ENCODE results near the gene MARVELD1. TPM values are rescaled to one million over a fixed set of nuclear protein-coding genes. Genes with fewer than 3 reads are reported as not detected.
A peak's percentile ranks its signal among the peaks of the same experiment; 100 is the strongest.

The MARVELD1 gene
- total and polyA plus RNA-seq, 2 of the 13 experiments (the other 11 are each of a cell fraction or from before 2014, with no cell fraction given) = not detected

- TF ChIP-seq, protein P1, sequence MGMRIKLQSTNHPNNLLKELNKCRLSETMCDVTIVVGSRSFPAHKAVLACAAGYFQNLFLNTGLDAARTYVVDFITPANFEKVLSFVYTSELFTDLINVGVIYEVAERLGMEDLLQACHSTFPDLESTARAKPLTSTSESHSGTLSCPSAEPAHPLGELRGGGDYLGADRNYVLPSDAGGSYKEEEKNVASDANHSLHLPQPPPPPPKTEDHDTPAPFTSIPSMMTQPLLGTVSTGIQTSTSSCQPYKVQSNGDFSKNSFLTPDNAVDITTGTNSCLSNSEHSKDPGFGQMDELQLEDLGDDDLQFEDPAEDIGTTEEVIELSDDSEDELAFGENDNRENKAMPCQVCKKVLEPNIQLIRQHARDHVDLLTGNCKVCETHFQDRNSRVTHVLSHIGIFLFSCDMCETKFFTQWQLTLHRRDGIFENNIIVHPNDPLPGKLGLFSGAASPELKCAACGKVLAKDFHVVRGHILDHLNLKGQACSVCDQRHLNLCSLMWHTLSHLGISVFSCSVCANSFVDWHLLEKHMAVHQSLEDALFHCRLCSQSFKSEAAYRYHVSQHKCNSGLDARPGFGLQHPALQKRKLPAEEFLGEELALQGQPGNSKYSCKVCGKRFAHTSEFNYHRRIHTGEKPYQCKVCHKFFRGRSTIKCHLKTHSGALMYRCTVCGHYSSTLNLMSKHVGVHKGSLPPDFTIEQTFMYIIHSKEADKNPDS (CRISPR knock-in tag; IDR thresholded peaks at IDR 0.05) = no peak
- peak; percentile 85 for TF ChIP-seq NR2F2 (IDR thresholded peaks at IDR 0.05; ENCODE audit: borderline replicate concordance, low read depth)
- no peak for TF ChIP-seq ZNF160 (CRISPR knock-in tag; IDR thresholded peaks at IDR 0.05)
- TF ChIP-seq ARNT (IDR thresholded peaks at IDR 0.05) = no peak
- TF ChIP-seq ZNF780A (CRISPR knock-in tag; IDR thresholded peaks at IDR 0.05) = no peak
- peak; percentile 88 for TF ChIP-seq PHF21A (CRISPR knock-in tag; IDR thresholded peaks at IDR 0.05)
- TF ChIP-seq ZSCAN22 (CRISPR knock-in tag; IDR thresholded peaks at IDR 0.05) = no peak
- TF ChIP-seq GATAD2A (CRISPR knock-in tag; IDR thresholded peaks at IDR 0.05) = peak; percentile 69
- TF ChIP-seq SIX1 (CRISPR knock-in tag; IDR thresholded peaks at IDR 0.05; ENCODE audit: borderline replicate concordance) = no peak
- TF ChIP-seq THYN1 (CRISPR knock-in tag; IDR thresholded peaks at IDR 0.05; ENCODE audit: borderline replicate concordance, low read depth) = no peak
- TF ChIP-seq SNAI1 (CRISPR knock-in tag; IDR thresholded peaks at IDR 0.05; ENCODE audit: borderline replicate concordance) = no peak
- TF ChIP-seq ZSCAN21 (CRISPR knock-in tag; IDR thresholded peaks at IDR 0.05; ENCODE audit: borderline replicate concordance) = peak; percentile 64; the same call in 1 of the 2 replicates
- no peak for TF ChIP-seq TBP (CRISPR knock-in tag; IDR thresholded peaks at IDR 0.05)
- TF ChIP-seq SCMH1 (CRISPR knock-in tag; IDR thresholded peaks at IDR 0.05; ENCODE audit: borderline replicate concordance) = no peak
- TF ChIP-seq FOXM1 (CRISPR knock-in tag; IDR thresholded peaks at IDR 0.05) = no peak
- TF ChIP-seq SP4 (CRISPR knock-in tag; IDR thresholded peaks at IDR 0.05) = no peak
- TF ChIP-seq ZNF501 (CRISPR knock-in tag; IDR thresholded peaks at IDR 0.05) = no peak
- peak; percentile 39; the same call in 1 of the 2 replicates for TF ChIP-seq ZGPAT (CRISPR knock-in tag; IDR thresholded peaks at IDR 0.05)
- 0 out of 2 replicates have a peak, but pooled peaks have one; percentile 56 for TF ChIP-seq TOPORS (CRISPR knock-in tag; IDR thresholded peaks at IDR 0.05)
- no peak for TF ChIP-seq HNRNPH1 (optimal IDR thresholded peaks at IDR 0.05; ENCODE audit: low read depth, low read length)
- TF ChIP-seq, protein P2, sequence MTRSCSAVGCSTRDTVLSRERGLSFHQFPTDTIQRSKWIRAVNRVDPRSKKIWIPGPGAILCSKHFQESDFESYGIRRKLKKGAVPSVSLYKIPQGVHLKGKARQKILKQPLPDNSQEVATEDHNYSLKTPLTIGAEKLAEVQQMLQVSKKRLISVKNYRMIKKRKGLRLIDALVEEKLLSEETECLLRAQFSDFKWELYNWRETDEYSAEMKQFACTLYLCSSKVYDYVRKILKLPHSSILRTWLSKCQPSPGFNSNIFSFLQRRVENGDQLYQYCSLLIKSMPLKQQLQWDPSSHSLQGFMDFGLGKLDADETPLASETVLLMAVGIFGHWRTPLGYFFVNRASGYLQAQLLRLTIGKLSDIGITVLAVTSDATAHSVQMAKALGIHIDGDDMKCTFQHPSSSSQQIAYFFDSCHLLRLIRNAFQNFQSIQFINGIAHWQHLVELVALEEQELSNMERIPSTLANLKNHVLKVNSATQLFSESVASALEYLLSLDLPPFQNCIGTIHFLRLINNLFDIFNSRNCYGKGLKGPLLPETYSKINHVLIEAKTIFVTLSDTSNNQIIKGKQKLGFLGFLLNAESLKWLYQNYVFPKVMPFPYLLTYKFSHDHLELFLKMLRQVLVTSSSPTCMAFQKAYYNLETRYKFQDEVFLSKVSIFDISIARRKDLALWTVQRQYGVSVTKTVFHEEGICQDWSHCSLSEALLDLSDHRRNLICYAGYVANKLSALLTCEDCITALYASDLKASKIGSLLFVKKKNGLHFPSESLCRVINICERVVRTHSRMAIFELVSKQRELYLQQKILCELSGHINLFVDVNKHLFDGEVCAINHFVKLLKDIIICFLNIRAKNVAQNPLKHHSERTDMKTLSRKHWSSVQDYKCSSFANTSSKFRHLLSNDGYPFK (CRISPR knock-in tag; IDR thresholded peaks at IDR 0.05; ENCODE audit: borderline replicate concordance) = peak; percentile 24; the same call in 1 of the 2 replicates
- 0 out of 2 replicates have a peak, but pooled peaks have one; percentile 66 for TF ChIP-seq ZNF549 (CRISPR knock-in tag; IDR thresholded peaks at IDR 0.05)
- peak; percentile 81 for TF ChIP-seq NCOR1 (IDR thresholded peaks at IDR 0.05; ENCODE audit: borderline replicate concordance, low read length)
- peak; percentile 97 for TF ChIP-seq RXRA (CRISPR knock-in tag; IDR thresholded peaks at IDR 0.05)
- no peak for TF ChIP-seq SOX13 (IDR thresholded peaks at IDR 0.05)
- peak in 1 of 2 experiments; percentile 40; a peak in 1 of 4 replicates for TF ChIP-seq SOX13 (CRISPR knock-in tag; conservative IDR thresholded peaks at IDR 0.05 in 1 of 2, IDR thresholded peaks at IDR 0.05 in 1 of 2)
Observed at GRCh38 chr10:97707134-97707861, 6.2 kb upstream of the MARVELD1 start (continued).

All from HepG2 (cell line).